HEK293 (cell line): ENCODE measurements around the gene CCNYL1.

Source experiments
- CTCF ChIA-PET: fragments of 350-600 bp; formaldehyde crosslinking; extraction: SDS; loops from one replicate; lab custom pipeline; 2021; ENCODE audit warnings: antibody characterized with exemption; lab: Yijun Ruan, JAX
- POLR2A ChIA-PET: fragments of 300-600 bp; formaldehyde crosslinking; extraction: SDS; loops from one replicate; lab custom pipeline; 2020; ENCODE audit warnings: antibody characterized with exemption, inconsistent platforms; lab: Yijun Ruan, JAX
- H3K27ac ChIP-seq: fragments of 200-500 bp; sonication (Bioruptor generic); 2 replicates; pipeline ENCODE4 v1.5.1; 2014; ENCODE audit warnings: low read depth, low read length, control low read depth, inconsistent platforms; ENCODE audit errors: extremely low read depth
- H3K36me3 ChIP-seq, 2 experiments: fragments of 200-500 bp in 1 of 2; sonication (Bioruptor generic) in 1 of 2; 1 replicate in 1 of 2; 2 replicates in 1 of 2; pipeline ENCODE4 v1.5.1; 2014 to 2017; ENCODE audit warnings: inconsistent platforms in 2 of 2, low read length in 2 of 2; ENCODE audit not compliant: control insufficient read depth in 2 of 2, insufficient read depth in 1 of 2
- H3K4me1 ChIP-seq: fragments of 200-500 bp; sonication (Bioruptor generic); 2 replicates; pipeline ENCODE4 v1.5.1; 2014; ENCODE audit warnings: mild to moderate bottlenecking, low read length, inconsistent platforms; ENCODE audit not compliant: control insufficient read depth, insufficient read depth
- H3K4me3 ChIP-seq: 2 replicates; pipeline ENCODE4 v1.5.1; 2011; ENCODE audit warnings: low read depth, mild to moderate bottlenecking, control low read depth, low read length, moderate library complexity
- H3K9me3 ChIP-seq: fragments of 200-500 bp; sonication (Bioruptor generic); 2 replicates; pipeline ENCODE4 v1.5.1; 2014; ENCODE audit warnings: low read depth, low read length, inconsistent platforms; ENCODE audit not compliant: control insufficient read depth, insufficient read depth
- AEBP2 ChIP-seq: fragments of 450-650 bp; formaldehyde crosslinking; IDR thresholded peaks from 2 replicates; pipeline ENCODE4 v1.5.1; 2016; ENCODE audit warnings: missing biosample characterization, missing genetic modification characterization, borderline replicate concordance
- HOXA7 ChIP-seq: sonication (generic); formaldehyde crosslinking; IDR thresholded peaks from 2 replicates; pipeline ENCODE4 v1.8.1; 2022; ENCODE audit warnings: missing genetic modification reagents, borderline replicate concordance
- KLF7 ChIP-seq: fragments of 450-650 bp; formaldehyde crosslinking; IDR thresholded peaks from 2 replicates; pipeline ENCODE4 v1.5.1; 2016; ENCODE audit warnings: missing biosample characterization, missing genetic modification characterization, borderline replicate concordance
- YY1 ChIP-seq: fragments of 450-650 bp; formaldehyde crosslinking; IDR thresholded peaks from 2 replicates; pipeline ENCODE4 v1.5.1; 2018; ENCODE audit warnings: missing biosample characterization, missing genetic modification characterization
- ZFHX2 ChIP-seq: fragments of 450-650 bp; formaldehyde crosslinking; conservative IDR thresholded peaks from 2 replicates; pipeline ENCODE4 v1.5.1; 2016; ENCODE audit warnings: missing biosample characterization, missing genetic modification characterization
- ZNF114 ChIP-seq: fragments of 450-650 bp; formaldehyde crosslinking; IDR thresholded peaks from 2 replicates; pipeline ENCODE4 v1.5.0; 2017; ENCODE audit warnings: missing biosample characterization, missing genetic modification characterization
- ZNF169 ChIP-seq: fragments of 450-650 bp; formaldehyde crosslinking; IDR thresholded peaks from 2 replicates; pipeline ENCODE4 v1.5.1; 2016; ENCODE audit warnings: missing biosample characterization, missing genetic modification characterization
- ZNF18 ChIP-seq: fragments of 450-650 bp; formaldehyde crosslinking; IDR thresholded peaks from 2 replicates; pipeline ENCODE4 v1.5.1; 2016; ENCODE audit warnings: missing biosample characterization, missing genetic modification characterization
- ZNF19 ChIP-seq: fragments of 450-650 bp; formaldehyde crosslinking; IDR thresholded peaks from 2 replicates; pipeline ENCODE4; 2016; ENCODE audit warnings: missing biosample characterization, missing genetic modification characterization, low read depth
- ZNF23 ChIP-seq: fragments of 450-650 bp; formaldehyde crosslinking; IDR thresholded peaks from 2 replicates; pipeline ENCODE4 v1.5.1; 2016; ENCODE audit warnings: missing biosample characterization, missing genetic modification characterization, borderline replicate concordance
- ZNF239 ChIP-seq: fragments of 450-650 bp; formaldehyde crosslinking; IDR thresholded peaks from 2 replicates; pipeline ENCODE4 v1.5.1; 2016; ENCODE audit warnings: missing biosample characterization, missing genetic modification characterization
- ZNF24 ChIP-seq: fragments of 450-650 bp; formaldehyde crosslinking; IDR thresholded peaks from 2 replicates; pipeline ENCODE4 v1.5.1; 2016; ENCODE audit warnings: missing biosample characterization, missing genetic modification characterization
- ZNF324 ChIP-seq: fragments of 450-650 bp; formaldehyde crosslinking; IDR thresholded peaks from 2 replicates; pipeline ENCODE4 v1.5.1; 2016; ENCODE audit warnings: missing biosample characterization, missing genetic modification characterization
- ZNF391 ChIP-seq: fragments of 450-650 bp; formaldehyde crosslinking; IDR thresholded peaks from 2 replicates; pipeline ENCODE4 v1.5.1; 2016; ENCODE audit warnings: low read depth, missing biosample characterization, missing genetic modification characterization, borderline replicate concordance
- ZNF394 ChIP-seq: fragments of 450-650 bp; formaldehyde crosslinking; IDR thresholded peaks from 2 replicates; pipeline ENCODE4 v1.5.1; 2016; ENCODE audit warnings: missing biosample characterization, missing genetic modification characterization, mild to moderate bottlenecking, moderate library complexity, borderline replicate concordance
- ZNF433 ChIP-seq: fragments of 450-650 bp; formaldehyde crosslinking; IDR thresholded peaks from 2 replicates; pipeline ENCODE4 v1.5.1; 2016; ENCODE audit warnings: missing biosample characterization, missing genetic modification characterization, low read depth
- ZNF473 ChIP-seq: fragments of 450-650 bp; formaldehyde crosslinking; IDR thresholded peaks from 2 replicates; pipeline ENCODE4 v1.5.1; 2017; ENCODE audit warnings: missing biosample characterization, missing genetic modification characterization
- ZNF510 ChIP-seq: fragments of 450-650 bp; formaldehyde crosslinking; IDR thresholded peaks from 2 replicates; pipeline ENCODE4 v1.5.1; 2018; ENCODE audit warnings: mild to moderate bottlenecking, missing genetic modification characterization, missing biosample characterization; ENCODE audit not compliant: insufficient replicate concordance
- ZNF529 ChIP-seq: fragments of 450-650 bp; formaldehyde crosslinking; IDR thresholded peaks from 2 replicates; pipeline ENCODE4 v1.5.1; 2017; ENCODE audit warnings: missing genetic modification characterization, missing biosample characterization; ENCODE audit not compliant: insufficient replicate concordance
- ZNF596 ChIP-seq: fragments of 450-650 bp; IDR thresholded peaks from 2 replicates; pipeline ENCODE4 v1.5.0; 2018; ENCODE audit warnings: missing biosample characterization, mild to moderate bottlenecking, missing genetic modification characterization, moderate library complexity
- ZNF747 ChIP-seq: fragments of 450-650 bp; formaldehyde crosslinking; IDR thresholded peaks from 2 replicates; pipeline ENCODE4 v1.5.1; 2016; ENCODE audit warnings: missing biosample characterization, missing genetic modification characterization
- ZSCAN23 ChIP-seq: fragments of 450-650 bp; formaldehyde crosslinking; IDR thresholded peaks from 2 replicates; pipeline ENCODE4 v1.5.1; 2016; ENCODE audit warnings: missing biosample characterization, missing genetic modification characterization

The CCNYL1 gene

GRCh38 chr2:207772081-207772843 lies 60.8 kb downstream of the CCNYL1 start:
- no peak for TF ChIP-seq ZNF529 (tag by site-specific recombination)
- no peak for TF ChIP-seq ZNF24
- TF ChIP-seq ZNF473 (tag by site-specific recombination): no peak
- no peak for TF ChIP-seq ZSCAN23
- no peak for TF ChIP-seq ZNF596 (tag by site-specific recombination)
- TF ChIP-seq KLF7: no peak
- no peak for TF ChIP-seq ZNF433 (tag by site-specific recombination)
- TF ChIP-seq HOXA7 (CRISPR knock-in tag): no peak
- TF ChIP-seq ZNF23: no peak
- TF ChIP-seq ZNF391: no peak
- TF ChIP-seq ZNF510 (tag by site-specific recombination): no peak
- TF ChIP-seq ZNF239 (tag by site-specific recombination): no peak
- TF ChIP-seq ZNF169 (tag by site-specific recombination): no peak
- CTCF ChIA-PET: no interaction called here
- Histone ChIP-seq H3K4me3 (no peak overlapping the region), H3K27ac (no peak overlapping the region), H3K36me3 (peaks cover 0 to 10% of the 10 kb centered on the region in 2 experiments; a peak in 1 of 3 replicates), H3K9me3 (no peaks in the 10 kb centered on the region), H3K4me1 (no peaks in the 10 kb centered on the region)
- POLR2A ChIA-PET: no interaction called here

- ChIA-PET POLR2A (no interaction called here), CTCF (no interaction called here)
- Histone ChIP-seq H3K9me3 (no peaks in the 10 kb centered on the region), H3K36me3 (peaks cover 0 to 5% of the 10 kb centered on the region in 2 experiments; a peak in 1 of 3 replicates), H3K4me1 (no peaks in the 10 kb centered on the region), H3K4me3 (no peak overlapping the region), H3K27ac (no peak overlapping the region)
- TF ChIP-seq YY1: no peak
- TF ChIP-seq ZFHX2 (tag by site-specific recombination): no peak
- no peak for TF ChIP-seq ZNF324 (tag by site-specific recombination)
- TF ChIP-seq ZNF747 (tag by site-specific recombination): no peak
These were observed 61.4 kb downstream of the CCNYL1 start for GRCh38 chr2:207772844-207773205.

GRCh38 chr2:207775473-207775872 lies 64.0 kb downstream of the CCNYL1 start:
- Histone ChIP-seq H3K4me3 (no peak overlapping the region), H3K4me1 (no peaks in the 10 kb centered on the region), H3K9me3 (no peaks in the 10 kb centered on the region)
- no peak for TF ChIP-seq ZNF114 (tag by site-specific recombination)
- TF ChIP-seq AEBP2 (tag by site-specific recombination): no peak
- TF ChIP-seq ZNF18 (tag by site-specific recombination): no peak
- no peak for TF ChIP-seq ZNF394 (tag by site-specific recombination)
- TF ChIP-seq ZNF19 (tag by site-specific recombination): no peak
- TF ChIP-seq, all 188 proteins: peak for 0
- CTCF ChIA-PET: interaction anchor here (0.6 to 1.7 kb wide), 4 partner anchors 31 to 265 kb away, joined by 3 to 7 read pairs (median 4); no protein-coding TSS in a partner anchor
- POLR2A ChIA-PET: interaction anchor here (1.0 kb wide), 1 partner anchor 10 kb away, joined by 3 read pairs; no protein-coding TSS in a partner anchor
- H3K27ac ChIP-seq: no peak overlapping the region
- H3K36me3 ChIP-seq: no peaks in the 10 kb centered on the region
